Measurements from ENCODE around the gene MCTP1. TPM values are rescaled to one million over a fixed set of nuclear protein-coding genes. Genes with fewer than 3 reads are reported as not detected.

The MCTP1 gene
- total RNA-seq, 2 donors from 2014 or later, result 5.1 to 10.0 TPM

DNA sequence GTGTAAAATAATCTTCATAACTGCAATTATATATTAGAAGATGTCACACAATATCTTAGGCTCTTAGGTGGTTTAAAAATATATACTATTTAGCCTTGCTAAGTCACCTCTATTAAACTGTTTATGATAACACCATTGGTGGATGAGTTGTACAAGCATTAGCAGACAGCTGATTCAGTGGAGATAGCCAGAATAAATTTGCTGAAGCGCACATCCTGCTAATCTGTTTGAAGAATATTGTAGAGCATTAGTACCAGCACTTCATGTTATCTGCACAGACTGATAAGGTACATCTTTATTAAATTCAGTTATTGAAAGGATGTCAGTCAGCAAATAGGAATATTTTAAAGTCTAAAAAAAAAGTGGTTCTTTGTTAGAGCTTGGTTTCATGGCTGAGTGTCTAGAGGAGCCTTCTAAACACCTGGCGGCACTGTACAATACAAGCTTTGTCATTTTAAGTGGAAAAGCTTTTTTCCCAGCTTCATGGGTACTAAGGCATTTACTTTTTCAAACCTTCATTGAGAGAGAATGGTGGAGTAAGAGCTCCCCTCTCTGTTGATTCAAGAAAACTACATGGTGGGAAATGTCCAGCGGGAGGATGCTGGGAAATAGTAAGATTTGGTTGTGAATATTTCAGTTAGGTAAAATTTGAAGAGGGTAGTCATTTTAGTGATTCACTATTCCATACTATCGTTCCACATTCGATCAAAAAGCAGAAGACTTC is 391.3 kb downstream of the MCTP1 start:
- Histone ChIP-seq H3K9me3 (no peaks in the 10 kb centered on the region), H3K4me3 (no peak overlapping the region), H3K27me3 (no peaks in the 10 kb centered on the region), H3K4me1 (no peaks in the 10 kb centered on the region), H3K27ac (no peak overlapping the region), H3K36me3 (no peaks in the 10 kb centered on the region)
- TF ChIP-seq, protein P1, sequence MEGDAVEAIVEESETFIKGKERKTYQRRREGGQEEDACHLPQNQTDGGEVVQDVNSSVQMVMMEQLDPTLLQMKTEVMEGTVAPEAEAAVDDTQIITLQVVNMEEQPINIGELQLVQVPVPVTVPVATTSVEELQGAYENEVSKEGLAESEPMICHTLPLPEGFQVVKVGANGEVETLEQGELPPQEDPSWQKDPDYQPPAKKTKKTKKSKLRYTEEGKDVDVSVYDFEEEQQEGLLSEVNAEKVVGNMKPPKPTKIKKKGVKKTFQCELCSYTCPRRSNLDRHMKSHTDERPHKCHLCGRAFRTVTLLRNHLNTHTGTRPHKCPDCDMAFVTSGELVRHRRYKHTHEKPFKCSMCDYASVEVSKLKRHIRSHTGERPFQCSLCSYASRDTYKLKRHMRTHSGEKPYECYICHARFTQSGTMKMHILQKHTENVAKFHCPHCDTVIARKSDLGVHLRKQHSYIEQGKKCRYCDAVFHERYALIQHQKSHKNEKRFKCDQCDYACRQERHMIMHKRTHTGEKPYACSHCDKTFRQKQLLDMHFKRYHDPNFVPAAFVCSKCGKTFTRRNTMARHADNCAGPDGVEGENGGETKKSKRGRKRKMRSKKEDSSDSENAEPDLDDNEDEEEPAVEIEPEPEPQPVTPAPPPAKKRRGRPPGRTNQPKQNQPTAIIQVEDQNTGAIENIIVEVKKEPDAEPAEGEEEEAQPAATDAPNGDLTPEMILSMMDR (IDR thresholded peaks at IDR 0.05), result peak in 1 of 2 donors; percentile 48
- no peak for DNase-seq (ENCODE audit: low spot score)

DNA sequence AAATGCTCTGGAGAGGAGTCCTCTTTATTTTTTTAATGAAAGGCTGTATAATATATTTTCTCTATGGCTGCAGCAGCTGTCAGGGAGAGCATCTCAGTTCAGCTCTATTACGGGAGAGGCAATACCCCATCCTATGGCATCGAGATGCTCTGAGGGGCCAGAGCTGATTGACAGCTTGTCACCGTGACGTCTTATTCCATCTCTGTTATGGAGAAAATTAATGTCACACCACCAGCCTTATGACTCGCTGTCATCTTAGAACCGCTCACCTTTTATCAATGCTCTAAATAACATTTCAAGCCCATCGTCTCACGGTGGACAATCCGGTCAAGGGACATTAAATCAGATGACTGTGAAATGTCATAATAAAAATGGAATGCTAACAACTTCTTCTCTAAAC is 392.9 kb downstream of the MCTP1 start:
- no peak overlapping the region for H3K4me3 ChIP-seq
- DNase-seq (ENCODE audit: low spot score), result no peak
- H3K9me3 ChIP-seq, result no peaks in the 10 kb centered on the region
- H3K27me3 ChIP-seq, result no peaks in the 10 kb centered on the region
- H3K36me3 ChIP-seq, result no peaks in the 10 kb centered on the region
- H3K4me1 ChIP-seq, result no peaks in the 10 kb centered on the region
- no peak overlapping the region for H3K27ac ChIP-seq
- TF ChIP-seq, protein P1 (IDR thresholded peaks at IDR 0.05), result no peak

DNA sequence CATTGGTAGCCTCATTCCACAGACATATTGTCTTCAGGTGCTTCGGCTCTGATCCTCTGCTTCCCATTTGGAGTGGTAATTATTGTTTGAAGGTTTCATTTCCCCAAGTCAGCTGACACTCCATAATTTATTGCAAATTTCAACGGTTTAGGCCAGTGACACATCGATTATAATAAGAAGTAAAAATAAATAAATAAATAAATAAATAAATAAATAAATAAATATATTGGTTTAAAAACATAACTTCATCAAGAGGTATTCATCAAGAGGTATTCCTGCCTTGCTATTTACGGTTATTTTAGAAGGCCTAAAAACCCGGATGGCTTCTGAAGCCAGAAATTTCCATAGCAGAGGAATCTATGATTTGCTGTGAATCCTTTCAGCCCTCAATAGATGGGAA is 393.3 kb downstream of the MCTP1 start:
- no peaks in the 10 kb centered on the region for H3K27me3 ChIP-seq
- no peak overlapping the region for H3K4me3 ChIP-seq
- H3K9me3 ChIP-seq, result no peaks in the 10 kb centered on the region
- no peaks in the 10 kb centered on the region for H3K4me1 ChIP-seq
- no peak for DNase-seq (ENCODE audit: low spot score)
- H3K36me3 ChIP-seq, result no peaks in the 10 kb centered on the region
- TF ChIP-seq, protein P1 (IDR thresholded peaks at IDR 0.05), result no peak
- no peak overlapping the region for H3K27ac ChIP-seq

DNA sequence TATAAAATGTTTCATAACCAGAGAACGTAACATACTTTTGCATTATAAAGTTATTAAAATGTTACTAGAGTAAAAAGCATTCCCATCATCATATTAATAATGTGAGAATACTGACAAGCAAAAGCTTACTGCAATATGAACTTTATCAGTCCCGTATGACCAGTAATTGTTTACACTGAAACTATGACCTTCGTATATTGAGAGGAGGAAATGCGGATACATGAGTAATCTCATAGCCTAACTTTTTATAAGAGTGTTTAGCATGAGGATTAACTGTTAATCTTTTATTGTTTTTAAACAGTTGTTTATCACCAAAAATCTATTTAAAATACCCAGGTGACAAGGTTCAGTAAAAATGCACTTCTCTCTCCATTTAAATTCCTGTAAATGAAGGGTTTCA is 394.0 kb downstream of the MCTP1 start:
- Histone ChIP-seq H3K9me3 (no peaks in the 10 kb centered on the region), H3K27me3 (no peaks in the 10 kb centered on the region), H3K4me1 (no peaks in the 10 kb centered on the region), H3K27ac (no peak overlapping the region), H3K4me3 (no peak overlapping the region), H3K36me3 (no peaks in the 10 kb centered on the region)
- TF ChIP-seq, protein P1 (IDR thresholded peaks at IDR 0.05), result no peak
- DNase-seq (ENCODE audit: low spot score), result no peak

DNA sequence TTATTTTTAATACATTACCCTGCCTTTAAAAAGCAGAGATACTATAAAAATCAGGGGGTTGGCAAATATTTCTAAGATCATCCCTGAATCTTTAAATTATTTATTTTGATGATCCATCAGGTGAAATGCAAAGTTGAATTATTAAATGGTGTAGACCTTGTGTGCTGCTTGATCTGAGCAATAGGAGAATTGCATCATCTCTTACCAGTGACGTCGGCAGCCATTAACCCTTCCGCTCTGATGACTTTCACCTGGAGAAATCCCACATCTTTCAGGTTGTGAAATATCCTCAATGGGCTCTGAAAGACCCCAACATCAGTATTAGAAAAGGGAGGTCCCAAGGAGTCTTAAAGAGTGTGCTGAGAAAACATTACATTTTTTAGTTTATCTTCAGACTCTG is 396.2 kb downstream of the MCTP1 start:
- peaks cover 0 to 5% of the 10 kb centered on the region in 2 donors for H3K4me1 ChIP-seq
- H3K9me3 ChIP-seq, result no peaks in the 10 kb centered on the region
- H3K27ac ChIP-seq, result no peak overlapping the region
- H3K36me3 ChIP-seq, result no peaks in the 10 kb centered on the region
- no peak for DNase-seq (ENCODE audit: low spot score)
- no peak overlapping the region for H3K4me3 ChIP-seq
- TF ChIP-seq, protein P1 (IDR thresholded peaks at IDR 0.05), result no peak
- no peaks in the 10 kb centered on the region for H3K27me3 ChIP-seq

DNA sequence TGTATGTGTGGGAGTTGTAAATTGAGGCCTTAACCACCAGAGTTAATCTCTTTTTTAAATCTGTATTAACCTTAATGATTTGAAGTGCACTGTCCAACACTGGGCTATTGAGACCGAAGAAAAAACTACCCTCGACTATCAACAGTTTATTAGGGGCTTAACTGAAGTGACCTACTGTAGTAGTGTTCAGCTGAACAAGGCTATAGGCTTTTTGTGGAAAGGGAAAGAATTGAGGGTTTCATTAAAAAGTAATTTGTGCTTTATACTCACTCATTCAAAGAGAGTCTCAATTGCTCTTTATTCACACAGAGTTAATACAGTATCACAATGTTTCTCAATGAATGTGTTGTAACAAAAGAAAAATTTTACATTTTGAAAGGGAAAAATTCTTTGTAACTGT is 399.0 kb downstream of the MCTP1 start:
- H3K4me3 ChIP-seq, result no peak overlapping the region
- no peaks in the 10 kb centered on the region for H3K36me3 ChIP-seq
- TF ChIP-seq, protein P1 (IDR thresholded peaks at IDR 0.05), result no peak
- H3K27me3 ChIP-seq, result no peaks in the 10 kb centered on the region
- peaks cover 0 to 5% of the 10 kb centered on the region in 2 donors for H3K4me1 ChIP-seq
- DNase-seq (ENCODE audit: low spot score), result no peak
- no peak overlapping the region for H3K27ac ChIP-seq
- no peaks in the 10 kb centered on the region for H3K9me3 ChIP-seq

All from right atrium auricular region (tissue), 2 donors.